CD4-positive, alpha-beta T cell treated with Interleukin-6 for 4 hours (primary cell): ENCODE measurements around the gene CATSPER3.
A peak's percentile ranks its signal among the peaks of the same experiment; 100 is the strongest.

Experiments
- DNase-seq: peaks from one replicate; pipeline ENCODE4 v3.0.0-alpha.2; 2020; ENCODE audit warnings: mixed read lengths

Gene CATSPER3

DNA sequence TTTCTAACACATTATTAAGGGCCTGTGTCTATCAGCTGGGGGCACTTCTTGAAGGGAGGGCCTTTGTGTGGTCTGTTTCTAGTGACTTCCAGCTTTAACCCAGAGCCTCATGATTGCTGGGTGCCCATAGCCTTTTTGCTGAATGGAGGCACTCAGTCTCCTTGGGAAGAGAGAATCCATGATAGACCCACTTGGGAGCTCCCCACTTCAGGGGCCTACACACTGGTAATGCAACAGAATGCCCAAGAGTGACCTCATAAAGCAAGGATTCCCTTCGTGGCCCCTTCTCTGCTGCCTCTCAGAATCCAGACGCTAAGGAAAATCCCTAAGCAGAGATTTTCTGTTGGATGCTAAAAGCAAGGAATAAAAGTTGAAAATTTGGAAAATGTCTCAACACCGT, at the start of gene CATSPER3:
CATSPER3 (plus strand) TSS at position 301 of the 400 bp plus-strand sequence; CDS start at position 386, 85 bp downstream.
- no peak for DNase-seq

GRCh38 chr5:134918861-134919260, 48.8 kb upstream of the CATSPER3 start:
- DNase-seq = no peak

DNA sequence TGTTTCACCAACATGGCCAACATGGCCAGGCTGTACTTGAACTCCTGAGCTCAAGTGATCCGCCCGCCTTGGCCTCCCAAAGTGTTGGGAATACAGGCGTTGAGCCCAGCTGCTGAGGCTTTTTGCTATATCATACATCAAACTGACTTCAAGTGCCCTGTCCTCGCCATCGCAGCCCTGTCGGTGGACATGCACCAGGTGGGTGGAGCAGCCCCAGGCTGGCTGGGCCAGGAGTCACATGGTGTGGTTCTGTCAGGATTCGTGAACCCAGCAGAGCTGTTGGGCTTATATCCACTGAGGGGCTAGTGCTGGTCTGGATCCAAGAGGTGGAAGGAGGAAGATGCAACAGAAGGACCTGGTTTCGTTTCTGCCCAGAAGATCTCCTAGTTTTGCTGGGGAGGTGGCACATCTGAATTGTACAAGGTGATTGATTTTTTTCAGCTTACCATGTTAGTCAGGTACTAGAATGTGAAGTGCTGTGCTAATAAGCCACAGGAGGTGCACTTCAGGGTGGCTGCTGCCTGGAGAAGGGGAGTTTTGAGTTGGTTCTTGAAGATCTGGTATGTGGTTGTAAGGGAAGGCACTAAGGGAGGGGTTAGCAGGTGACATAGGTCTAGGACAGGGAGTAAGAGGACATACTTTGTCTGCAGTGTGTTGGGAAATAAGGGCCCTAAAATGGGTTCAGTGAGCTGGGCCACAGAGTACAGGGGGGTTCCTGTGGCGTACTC, 46.7 kb upstream of the CATSPER3 start:
- no peak for DNase-seq

DNA sequence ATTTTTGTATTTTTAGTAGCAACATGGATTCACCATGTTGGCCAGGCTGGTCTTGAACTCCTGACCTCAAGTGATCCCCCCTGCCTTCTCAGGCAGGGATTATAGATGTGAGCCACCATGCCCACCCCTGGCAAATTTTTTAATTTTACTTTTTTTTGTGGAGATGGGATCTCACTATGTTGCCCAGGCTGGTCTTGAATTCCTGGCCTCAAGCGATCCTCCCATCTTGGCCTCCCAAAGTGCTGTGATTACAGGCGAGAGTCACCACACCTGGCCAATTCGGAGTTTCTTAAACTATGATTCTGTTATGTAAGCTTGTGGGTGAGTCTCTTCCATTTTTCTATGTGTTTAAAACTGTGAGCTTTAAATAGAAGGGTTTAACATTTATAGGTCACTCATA, 35.2 kb upstream of the CATSPER3 start:
- no peak for DNase-seq

- DNase-seq = no peak
Observed at GRCh38 chr5:134934202-134934601, 33.5 kb upstream of the CATSPER3 start.

- DNase-seq = no peak
Observed at GRCh38 chr5:134935711-134936602, 31.8 kb upstream of the CATSPER3 start.

GRCh38 chr5:134937526-134937925, 30.2 kb upstream of the CATSPER3 start:
- no peak for DNase-seq

GRCh38 chr5:134938030-134938429, 29.7 kb upstream of the CATSPER3 start:
- DNase-seq = no peak

- no peak for DNase-seq
Observed at GRCh38 chr5:134939500-134939899, 28.2 kb upstream of the CATSPER3 start.

DNA sequence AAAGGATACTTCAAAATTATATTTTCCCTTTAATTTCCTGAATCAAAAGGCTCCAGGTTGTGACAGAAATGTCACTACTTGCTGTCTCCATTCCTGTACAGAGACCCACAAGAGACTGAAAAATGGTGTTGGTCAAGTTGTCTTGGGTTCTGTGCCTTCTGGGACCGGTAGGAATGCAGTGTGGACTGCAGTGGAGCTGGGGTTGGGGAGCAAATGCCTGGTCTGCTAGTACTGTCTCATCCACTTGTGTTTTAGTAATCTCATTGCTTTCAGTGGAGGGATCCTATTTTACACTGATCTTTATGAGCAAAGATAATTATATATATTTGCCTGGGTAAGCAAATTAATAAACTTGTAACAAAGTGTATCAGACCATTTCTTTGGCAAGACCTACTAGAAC, 24.2 kb upstream of the CATSPER3 start:
- DNase-seq = no peak

DNA sequence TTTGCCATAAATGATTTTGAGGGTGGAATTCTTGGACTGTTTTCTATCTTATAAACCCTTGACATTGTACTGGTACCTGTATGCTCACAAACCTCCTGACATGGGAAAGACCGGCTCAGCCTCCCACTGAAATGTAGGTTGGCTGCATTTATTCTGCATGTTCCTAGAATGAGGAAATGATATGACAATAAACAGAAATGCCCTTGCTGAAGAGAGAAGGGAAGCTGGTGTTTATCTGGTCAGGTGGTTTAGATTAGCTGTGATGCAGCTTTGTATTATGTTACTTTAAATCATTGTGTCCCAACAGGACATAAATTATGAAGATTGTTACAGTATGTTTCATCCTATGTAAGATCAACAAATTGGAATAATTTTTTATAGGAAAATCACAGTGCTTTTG, 23.1 kb upstream of the CATSPER3 start:
- DNase-seq = no peak

GRCh38 chr5:134945041-134945440, 22.7 kb upstream of the CATSPER3 start:
- no peak for DNase-seq

GRCh38 chr5:134948911-134949310, 18.8 kb upstream of the CATSPER3 start:
- DNase-seq = no peak

GRCh38 chr5:134949316-134949715, 18.4 kb upstream of the CATSPER3 start:
- DNase-seq = no peak

DNA sequence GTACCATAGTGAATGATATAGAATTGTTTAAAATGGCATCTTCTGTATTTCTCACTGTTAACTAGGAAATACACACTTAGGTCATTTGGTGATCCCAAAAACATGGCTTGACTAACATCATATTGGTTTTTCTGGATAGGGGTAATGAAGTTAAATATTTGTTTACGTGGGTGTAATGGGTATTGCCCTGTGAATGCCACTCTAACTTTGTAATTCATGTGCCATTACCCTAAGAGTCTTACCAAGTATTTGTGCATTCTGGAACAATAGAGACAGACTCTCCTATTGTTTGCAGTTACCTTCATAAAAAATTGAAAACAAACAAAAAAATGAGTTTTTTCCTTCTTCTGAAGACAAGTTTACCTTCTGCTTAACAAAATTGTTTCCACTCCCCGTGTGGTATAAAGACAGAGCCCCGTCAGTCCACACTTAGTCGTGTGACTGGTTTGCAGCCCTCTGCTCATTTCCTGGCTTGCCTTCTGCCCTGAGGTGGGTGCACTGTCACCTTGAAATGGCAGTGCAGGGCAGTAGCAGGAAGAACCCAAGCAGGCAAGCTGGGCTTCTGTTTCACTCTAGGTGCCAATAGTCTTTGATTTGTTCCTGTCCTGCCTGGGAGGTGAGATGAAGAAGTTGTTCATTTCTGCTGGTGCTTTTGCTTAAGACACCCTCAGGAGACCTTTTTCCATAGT, 9.6 kb upstream of the CATSPER3 start:
- no peak for DNase-seq

DNA sequence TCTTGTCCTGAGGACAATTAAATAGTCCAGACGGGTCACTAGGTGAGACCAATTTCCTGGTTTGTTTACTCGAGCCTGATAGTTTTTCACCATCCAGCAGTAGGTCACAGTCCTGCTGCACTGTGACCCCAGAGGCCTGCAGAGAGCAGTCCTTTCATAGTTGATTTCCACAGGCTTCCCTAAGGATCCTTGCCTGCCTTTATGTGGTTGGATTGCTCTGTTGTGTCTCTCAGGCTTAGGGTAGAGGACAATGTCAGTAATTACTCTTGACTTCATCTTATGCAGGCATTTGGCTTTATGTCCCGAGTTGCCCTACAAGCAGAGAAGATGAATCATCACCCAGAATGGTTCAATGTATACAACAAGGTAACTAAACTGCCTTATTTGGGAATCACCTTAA, 9.0 kb upstream of the CATSPER3 start:
- no peak for DNase-seq

- no peak for DNase-seq
Observed at GRCh38 chr5:134963098-134963497, 4.6 kb upstream of the CATSPER3 start.

GRCh38 chr5:134964359-134965270, 3.1 kb upstream of the CATSPER3 start:
- DNase-seq = peak; percentile 13

- no peak for DNase-seq
Observed at GRCh38 chr5:134965271-134965825, 2.4 kb upstream of the CATSPER3 start.

GRCh38 chr5:134968055-134968454, 348 bp downstream of the CATSPER3 start:
- DNase-seq = no peak

- no peak for DNase-seq
Observed at GRCh38 chr5:134969166-134969565, 1.5 kb downstream of the CATSPER3 start.
